Skeletal muscle tissue (tissue), 4 donors: ENCODE data around the gene ZNF3. TPM values are rescaled to one million over a fixed set of nuclear protein-coding genes. Genes with fewer than 3 reads are reported as not detected.

Experiments used
- H3K27ac ChIP-seq: one replicate; pipeline ENCODE4 v1.7.0; 2013; ENCODE audit warnings: mild to moderate bottlenecking, low read depth, low read length, inconsistent platforms
- H3K27me3 ChIP-seq, 3 donors: one replicate each; pipeline ENCODE4 v1.7.0; 2013; ENCODE audit warnings: low read length in 3 of 3; ENCODE audit not compliant: control insufficient read depth in 3 of 3, insufficient read depth in 3 of 3
- H3K36me3 ChIP-seq, 3 donors: one replicate each; pipeline ENCODE4 v1.7.0; 2013; ENCODE audit warnings: low read length in 3 of 3; ENCODE audit not compliant: control insufficient read depth in 3 of 3, insufficient read depth in 3 of 3
- H3K4me1 ChIP-seq, 3 donors: one replicate each; pipeline ENCODE4 v1.7.0; 2013; ENCODE audit warnings: low read length in 3 of 3, mild to moderate bottlenecking in 3 of 3; ENCODE audit not compliant: control insufficient read depth in 3 of 3, insufficient read depth in 3 of 3
- H3K4me3 ChIP-seq, 3 donors: one replicate each; pipeline ENCODE4 v1.7.0; 2013; ENCODE audit warnings: low read length in 3 of 3
- H3K9ac ChIP-seq, 3 donors: one replicate each; pipeline ENCODE4 v1.7.0; 2013; ENCODE audit warnings: low read length in 3 of 3, mild to moderate bottlenecking in 3 of 3, moderate library complexity in 2 of 3, low read depth in 1 of 3
- H3K9me3 ChIP-seq, 3 donors: one replicate each; pipeline ENCODE4 v1.7.0; 2013; ENCODE audit warnings: low read length in 3 of 3; ENCODE audit not compliant: control insufficient read depth in 3 of 3
- total RNA-seq: library from RNA; depleted of rRNA; stranded (reverse); fragments of >200 nt; gene quantifications from one replicate; pipeline ENCODE4 v1.2.3, GENCODE V29; 2014
- donor health status: Osteomylitis.

The ZNF3 gene
- total RNA-seq, 1 donor from 2014 or later, result 34.4 TPM

GRCh38 chr7:100122568-100122967, 41.0 kb upstream of the ZNF3 start:
- no peaks in the 10 kb centered on the region for H3K9me3 ChIP-seq
- no peak overlapping the region for H3K27ac ChIP-seq
- H3K36me3 ChIP-seq, result peaks cover 0 to 4% (median 3%) of the 10 kb centered on the region in 3 donors
- no peak overlapping the region for H3K4me3 ChIP-seq
- no peak overlapping the region for H3K9ac ChIP-seq
- no peaks in the 10 kb centered on the region for H3K27me3 ChIP-seq
- peaks cover 26 to 54% (median 31%) of the 10 kb centered on the region in 3 donors for H3K4me1 ChIP-seq

- Histone ChIP-seq H3K4me1 (peaks cover 26 to 49% (median 31%) of the 10 kb centered on the region in 3 donors), H3K36me3 (peaks cover 0 to 4% (median 3%) of the 10 kb centered on the region in 3 donors), H3K9ac (no peak overlapping the region), H3K9me3 (no peaks in the 10 kb centered on the region), H3K4me3 (no peak overlapping the region), H3K27me3 (no peaks in the 10 kb centered on the region), H3K27ac (no peak overlapping the region)
Measured at GRCh38 chr7:100122067-100122466, 40.5 kb upstream of the ZNF3 start.

- peak overlapping the region in 1 of 3 donors; percentile 91 for H3K9ac ChIP-seq
- H3K27ac ChIP-seq, result no peak overlapping the region
Measured at GRCh38 chr7:100120733-100121036, 39.2 kb upstream of the ZNF3 start.

GRCh38 chr7:100119970-100120732, 38.6 kb upstream of the ZNF3 start:
- Histone ChIP-seq H3K36me3 (peaks cover under 1 to 4% (median 3%) of the 10 kb centered on the region in 3 donors), H3K27me3 (no peaks in the 10 kb centered on the region), H3K4me3 (peak overlapping the region; percentile 86 to 99 (median 98)), H3K9ac (peak overlapping the region; percentile 83 to 91 (median 89)), H3K4me1 (peaks cover 15 to 36% (median 23%) of the 10 kb centered on the region in 3 donors), H3K9me3 (no peaks in the 10 kb centered on the region), H3K27ac (peak overlapping the region; percentile 85)

More at GRCh38 chr7:100120733-100121036, 39.2 kb upstream of the ZNF3 start:
- Histone ChIP-seq H3K27me3 (no peaks in the 10 kb centered on the region), H3K36me3 (peaks cover 0 to 4% (median 3%) of the 10 kb centered on the region in 3 donors), H3K4me1 (peaks cover 19 to 41% (median 25%) of the 10 kb centered on the region in 3 donors), H3K4me3 (peak overlapping the region in 2 of 3 donors; percentile 86 to 98), H3K9me3 (no peaks in the 10 kb centered on the region)

DNA sequence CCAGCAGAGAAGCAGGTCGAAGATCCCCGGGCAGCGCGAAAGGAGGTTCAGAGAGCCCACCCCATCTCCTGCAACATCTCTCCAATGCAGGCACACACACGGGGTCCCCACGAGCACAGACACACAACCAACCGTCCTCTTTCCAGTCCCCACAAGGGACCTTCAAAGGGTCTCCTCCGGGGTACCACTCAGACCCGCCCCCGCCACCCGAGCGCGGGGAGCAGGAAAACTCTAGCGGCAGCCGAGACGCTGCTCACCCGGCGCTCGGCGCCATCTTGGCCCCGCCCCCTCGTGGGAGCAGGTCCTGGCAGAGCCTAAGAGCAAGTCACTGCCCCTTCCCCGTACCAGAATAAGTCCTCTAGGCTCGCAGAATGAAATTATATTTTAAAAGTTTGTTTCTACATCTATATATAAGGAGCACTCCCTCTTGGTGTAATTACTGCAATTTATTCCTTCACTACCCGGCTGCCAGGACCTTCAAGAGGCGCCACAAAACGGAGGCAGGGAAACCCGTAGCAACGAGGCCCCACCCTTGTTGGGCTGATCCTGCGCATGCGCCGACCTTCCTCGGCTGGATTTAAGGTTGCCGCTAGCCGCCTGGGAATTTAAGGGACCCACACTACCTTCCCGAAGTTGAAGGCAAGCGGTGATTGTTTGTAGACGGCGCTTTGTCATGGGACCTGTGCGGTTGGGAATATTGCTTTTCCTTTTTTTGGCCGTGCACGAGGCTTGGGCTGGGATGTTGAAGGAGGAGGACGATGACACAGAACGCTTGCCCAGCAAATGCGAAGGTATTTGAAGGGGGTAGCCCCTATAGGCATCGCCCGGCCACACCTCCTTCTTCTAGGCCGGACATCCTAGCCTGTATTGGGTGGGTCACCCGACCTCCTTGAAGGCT, 37.8 kb upstream of the ZNF3 start, which contains the start of the genes CNPY4 and TAF6:
TSS of gene CNPY4 (plus strand) at position 563 of the 898 bp plus-strand sequence. CDS start at position 674, 111 bp downstream.
TSS of gene TAF6 (minus strand) at position 287 of the 898 bp plus-strand sequence. CDS start 5,149 bp downstream, outside the sequence.
- peaks cover 15 to 30% (median 23%) of the 10 kb centered on the region in 3 donors for H3K4me1 ChIP-seq
- H3K9ac ChIP-seq, result peak within 1 kb of the TSS; percentile 83 to 91 (median 89)
- no peaks in the 10 kb centered on the region for H3K9me3 ChIP-seq
- H3K27ac ChIP-seq, result peak within 1 kb of the TSS; percentile 85
- no peaks in the 10 kb centered on the region for H3K27me3 ChIP-seq
- H3K36me3 ChIP-seq, result peaks cover 0 to 4% (median 2%) of the 10 kb centered on the region in 3 donors
- H3K4me3 ChIP-seq, result peak within 1 kb of the TSS; percentile 86 to 99 (median 98)

DNA sequence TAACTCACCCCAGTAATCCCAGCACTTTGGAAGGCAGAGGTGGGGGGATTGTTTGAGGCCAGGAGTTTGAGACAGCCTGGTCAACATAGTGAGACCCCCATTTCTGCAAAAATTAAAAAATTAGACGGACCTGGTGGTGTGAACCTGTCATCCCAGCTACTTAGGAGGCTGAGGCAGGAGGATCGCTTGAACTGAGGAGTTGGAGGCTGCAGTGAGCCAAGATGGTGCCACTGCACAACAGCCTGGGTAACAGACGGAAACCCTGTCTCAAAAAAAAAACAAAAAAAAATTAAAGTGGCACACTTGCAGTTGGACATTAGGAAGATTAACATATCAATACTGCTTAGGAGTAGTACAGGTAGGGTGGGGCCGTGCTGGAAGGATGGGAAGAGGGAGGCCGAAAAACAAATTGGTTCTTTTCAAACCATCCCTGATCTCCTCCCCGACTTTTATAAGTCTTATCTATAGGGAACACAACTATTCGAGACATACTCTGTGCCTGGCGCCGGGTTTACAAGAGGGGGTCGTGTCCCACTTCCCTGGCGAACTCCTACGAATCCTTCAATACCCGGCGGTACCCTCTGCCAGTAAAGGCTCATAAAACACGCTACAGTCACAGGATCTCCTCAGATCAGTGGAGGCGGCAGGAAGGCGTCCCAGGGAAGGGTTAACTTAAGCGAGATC, 37.0 kb upstream of the ZNF3 start:
- H3K9ac ChIP-seq, result peak overlapping the region; percentile 83 to 91 (median 89)
- peaks cover 6 to 10% (median 8%) of the 10 kb centered on the region in 3 donors for H3K36me3 ChIP-seq
- no peaks in the 10 kb centered on the region for H3K27me3 ChIP-seq
- H3K4me3 ChIP-seq, result peak overlapping the region; percentile 86 to 99 (median 98)
- H3K9me3 ChIP-seq, result no peaks in the 10 kb centered on the region
- peak overlapping the region; percentile 85 for H3K27ac ChIP-seq
- H3K4me1 ChIP-seq, result peaks cover 15 to 30% (median 23%) of the 10 kb centered on the region in 3 donors

- Histone ChIP-seq H3K9ac (no peak overlapping the region), H3K27me3 (no peaks in the 10 kb centered on the region), H3K36me3 (peaks cover 25% of the 10 kb centered on the region in 3 donors), H3K4me3 (no peak overlapping the region), H3K9me3 (no peaks in the 10 kb centered on the region), H3K4me1 (peaks cover 8 to 16% (median 14%) of the 10 kb centered on the region in 3 donors), H3K27ac (no peak overlapping the region)
Measured at GRCh38 chr7:100115026-100115425, 33.5 kb upstream of the ZNF3 start.

DNA sequence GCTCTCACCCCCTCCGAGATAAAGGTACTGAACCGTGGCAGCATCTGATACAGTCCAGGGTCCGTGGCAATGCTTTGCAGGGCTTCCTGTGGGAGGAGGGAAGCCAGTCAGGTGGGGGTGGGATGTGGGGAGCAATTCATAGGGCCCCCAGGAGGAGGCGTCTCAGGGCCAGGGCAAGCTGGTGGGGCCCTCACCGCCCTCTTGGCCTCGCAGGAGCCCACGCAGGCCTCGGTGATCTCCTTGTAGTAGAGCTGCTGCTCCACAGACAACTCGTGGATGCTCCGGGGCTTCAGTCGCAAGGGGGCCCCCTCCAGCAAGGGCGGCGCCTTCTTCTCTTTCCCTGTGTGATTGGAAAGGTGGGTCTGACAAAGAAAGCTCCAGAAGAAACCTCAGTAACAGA, 30.4 kb upstream of the ZNF3 start:
- H3K9me3 ChIP-seq, result no peaks in the 10 kb centered on the region
- H3K36me3 ChIP-seq, result peaks cover 43 to 49% (median 46%) of the 10 kb centered on the region in 3 donors
- no peaks in the 10 kb centered on the region for H3K27me3 ChIP-seq
- no peak overlapping the region for H3K4me3 ChIP-seq
- H3K4me1 ChIP-seq, result no peaks in the 10 kb centered on the region
- H3K9ac ChIP-seq, result no peak overlapping the region
- H3K27ac ChIP-seq, result no peak overlapping the region

GRCh38 chr7:100111156-100111555, 29.6 kb upstream of the ZNF3 start:
- Histone ChIP-seq H3K36me3 (peaks cover 48 to 53% (median 53%) of the 10 kb centered on the region in 3 donors), H3K27ac (no peak overlapping the region), H3K4me1 (no peaks in the 10 kb centered on the region), H3K4me3 (no peak overlapping the region), H3K9me3 (no peaks in the 10 kb centered on the region), H3K9ac (no peak overlapping the region), H3K27me3 (no peaks in the 10 kb centered on the region)
